WI38 (cell line): Measurements from ENCODE around the gene CGB5.
"Not testable (repeated sequence)": the region's sequence is repeated elsewhere in the genome, so short reads cannot be mapped to it uniquely, and the experiment has no call there.

Experiments used
- H3K4me3 ChIP-seq: 2 replicates; pipeline ENCODE4 v1.5.1; 2011; ENCODE audit warnings: low read depth, mild to moderate bottlenecking, control low read depth, low read length
- CTCF ChIP-seq: IDR thresholded peaks from 2 replicates; pipeline ENCODE4 v1.5.1; 2012; ENCODE audit warnings: low read depth, mild to moderate bottlenecking, control low read depth, low read length

CGB5 gene

GRCh38 chr19:49031642-49032301 lies 11.9 kb upstream of the CGB5 start, which contains the start of gene CGB2:
Gene CGB2 (plus strand): TSS chr19:49031890. CDS start chr19:49032096, 206 bp downstream.
- not testable (repeated sequence) for H3K4me3 ChIP-seq

GRCh38 chr19:49036815-49037214 lies 6.8 kb upstream of the CGB5 start, which contains the start of gene CGB1:
Gene CGB1 (minus strand): TSS chr19:49036895. CDS start chr19:49036711, 184 bp downstream.
- TF ChIP-seq CTCF: peak; percentile 42
- H3K4me3 ChIP-seq: not testable (repeated sequence)

- not testable (repeated sequence) for H3K4me3 ChIP-seq
These were observed 5.5 kb upstream of the CGB5 start for GRCh38 chr19:49038111-49038510.

GRCh38 chr19:49038557-49039276 lies 4.9 kb upstream of the CGB5 start:
- H3K4me3 ChIP-seq: not testable (repeated sequence)

GRCh38 chr19:49039736-49040135 lies 3.9 kb upstream of the CGB5 start:
- not testable (repeated sequence) for H3K4me3 ChIP-seq

- TF ChIP-seq CTCF: no peak
- no peak overlapping the region for H3K4me3 ChIP-seq
These were observed 1.5 kb upstream of the CGB5 start for GRCh38 chr19:49042177-49042576.

- H3K4me3 ChIP-seq: not testable (repeated sequence)
These were observed 982 bp upstream of the CGB5 start for GRCh38 chr19:49042666-49043065.

GRCh38 chr19:49049011-49049410 lies 5.4 kb downstream of the CGB5 start, which contains the start of gene CGB8:
Gene CGB8 (minus strand): TSS chr19:49049111. CDS start chr19:49048739, 372 bp downstream.
- H3K4me3 ChIP-seq: not testable (repeated sequence)

- H3K4me3 ChIP-seq: not testable (repeated sequence)
These were observed 6.2 kb downstream of the CGB5 start for GRCh38 chr19:49049834-49050233.

- not testable (repeated sequence) for H3K4me3 ChIP-seq
These were observed 6.9 kb downstream of the CGB5 start for GRCh38 chr19:49050376-49051033.

- TF ChIP-seq CTCF: 0 out of 2 replicates have a peak, but pooled peaks have one; percentile 24
- H3K4me3 ChIP-seq: peak overlapping the region; percentile 69
These were observed 12.7 kb downstream of the CGB5 start for GRCh38 chr19:49056101-49056901.

GRCh38 chr19:49056902-49057596 lies 13.4 kb downstream of the CGB5 start:
- peak overlapping the region; percentile 69 for H3K4me3 ChIP-seq
